Thymus (tissue), 2 donors: Measurements from ENCODE around the gene CLEC2D. TPM values are rescaled to one million over a fixed set of nuclear protein-coding genes. Genes with fewer than 3 reads are reported as not detected.

ENCODE experiments used
- polyA plus RNA-seq: library from polyadenylated mRNA; stranded (reverse); fragments of 200-250 nt; gene quantifications from one replicate; pipeline ENCODE4 v1.2.3, GENCODE V29; 2013
- total RNA-seq: library from RNA; stranded (reverse); fragments of 120-200 nt; gene quantifications from one replicate; pipeline ENCODE4 v1.2.4, GENCODE V29; 2013
- donor health status: healthy.

CLEC2D gene
- total and polyA plus RNA-seq, 2 donors, result 89.3 to 93.0 TPM

Other genes with a start within 250 kb of the CLEC2D start
- 22.6 TPM for gene KLRB1, start 61.8 kb upstream of the CLEC2D start, total RNA-seq
- gene KLRB1, start 61.8 kb upstream of the CLEC2D start, polyA plus RNA-seq, result 7.9 TPM
- 4.0 TPM for gene CLECL1, start 63.4 kb downstream of the CLEC2D start, total RNA-seq
- 11.2 TPM for gene CLECL1, start 63.4 kb downstream of the CLEC2D start, polyA plus RNA-seq
- gene CD69, start 91.2 kb downstream of the CLEC2D start, total RNA-seq, result 90.9 TPM
- gene CD69, start 91.2 kb downstream of the CLEC2D start, polyA plus RNA-seq, result 222 TPM
- 0.80 TPM for gene KLRF1, start 157.8 kb downstream of the CLEC2D start, total RNA-seq
- gene KLRF1, start 157.8 kb downstream of the CLEC2D start, polyA plus RNA-seq, result 3.3 TPM
- 29.7 TPM for gene CLEC2B, start 199.6 kb downstream of the CLEC2D start, total RNA-seq
- gene CLEC2B, start 199.6 kb downstream of the CLEC2D start, polyA plus RNA-seq, result 42.7 TPM
- gene KLRF2, start 211.8 kb downstream of the CLEC2D start, total RNA-seq, result 0.76 TPM
- gene KLRF2, start 211.8 kb downstream of the CLEC2D start, polyA plus RNA-seq, result 0.11 TPM